ENCODE data around the gene CHM.

Gene CHM

GRCh38 chrX:85905851-85906250, 141.5 kb downstream of the CHM start:
- no peak for DNase-seq

- no peak for DNase-seq
Measured at GRCh38 chrX:85903692-85904471, 143.5 kb downstream of the CHM start.

- no peak for DNase-seq
Measured at GRCh38 chrX:85897362-85898126, 149.8 kb downstream of the CHM start.

GRCh38 chrX:85882601-85883000, 164.8 kb downstream of the CHM start:
- peak; percentile 44 to 66 for DNase-seq

GRCh38 chrX:85870585-85870984, 176.8 kb downstream of the CHM start:
- no peak for DNase-seq

- no peak for DNase-seq
Measured at GRCh38 chrX:85865324-85865723, 182.0 kb downstream of the CHM start.

- no peak for DNase-seq
Measured at GRCh38 chrX:85859426-85859825, 187.9 kb downstream of the CHM start.

- peak in 1 of 2 donors; percentile 1 for DNase-seq
Measured at GRCh38 chrX:85851418-85851817, 195.9 kb downstream of the CHM start.

GRCh38 chrX:85836868-85837267, 210.5 kb downstream of the CHM start:
- DNase-seq, result no peak

- no peak for DNase-seq
Measured at GRCh38 chrX:85828771-85829170, 218.6 kb downstream of the CHM start.

- DNase-seq, result no peak
Measured at GRCh38 chrX:85815203-85815751, 232.1 kb downstream of the CHM start.
